OCI-LY7 (cell line): ENCODE data around the gene ATG9B.

Experiments
- EZH2phosphoT487 ChIP-seq: fragments of 200-600 bp; sonication (generic); IDR thresholded peaks from 2 replicates; pipeline ENCODE4 v1.6.1; 2018; ENCODE audit warnings: low read depth, borderline replicate concordance, mild to moderate bottlenecking, mixed run types, antibody characterized with exemption, low read length, moderate library complexity, mixed read lengths
- TF ChIP-seq, protein P1 (sequence below): fragments of 200-600 bp; sonication (generic); conservative IDR thresholded peaks from 2 replicates; pipeline ENCODE4 v1.5.1; 2014; ENCODE audit warnings: mild to moderate bottlenecking, antibody characterized with exemption, low read length, moderate library complexity, mixed read lengths

- TF ChIP-seq, protein P1, sequence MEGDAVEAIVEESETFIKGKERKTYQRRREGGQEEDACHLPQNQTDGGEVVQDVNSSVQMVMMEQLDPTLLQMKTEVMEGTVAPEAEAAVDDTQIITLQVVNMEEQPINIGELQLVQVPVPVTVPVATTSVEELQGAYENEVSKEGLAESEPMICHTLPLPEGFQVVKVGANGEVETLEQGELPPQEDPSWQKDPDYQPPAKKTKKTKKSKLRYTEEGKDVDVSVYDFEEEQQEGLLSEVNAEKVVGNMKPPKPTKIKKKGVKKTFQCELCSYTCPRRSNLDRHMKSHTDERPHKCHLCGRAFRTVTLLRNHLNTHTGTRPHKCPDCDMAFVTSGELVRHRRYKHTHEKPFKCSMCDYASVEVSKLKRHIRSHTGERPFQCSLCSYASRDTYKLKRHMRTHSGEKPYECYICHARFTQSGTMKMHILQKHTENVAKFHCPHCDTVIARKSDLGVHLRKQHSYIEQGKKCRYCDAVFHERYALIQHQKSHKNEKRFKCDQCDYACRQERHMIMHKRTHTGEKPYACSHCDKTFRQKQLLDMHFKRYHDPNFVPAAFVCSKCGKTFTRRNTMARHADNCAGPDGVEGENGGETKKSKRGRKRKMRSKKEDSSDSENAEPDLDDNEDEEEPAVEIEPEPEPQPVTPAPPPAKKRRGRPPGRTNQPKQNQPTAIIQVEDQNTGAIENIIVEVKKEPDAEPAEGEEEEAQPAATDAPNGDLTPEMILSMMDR: no peak
- TF ChIP-seq EZH2phosphoT487: no peak
These were observed 1.1 kb downstream of the ATG9B start for GRCh38 chr7:151023232-151023631.
